GM12892 (cell line): Measurements from ENCODE around the gene SORCS2.

Source experiments
- DNase-seq: peaks from one replicate; pipeline ENCODE4 v3.0.0; 2011; ENCODE audit not compliant: insufficient read length
- FAIRE-seq: peaks from 2 replicates; lab custom pipeline; 2011; peaks lifted over from hg19 to GRCh38; lab: Jason Lieb, UNC
- POLR2A ChIP-seq: IDR thresholded peaks from 2 replicates; pipeline ENCODE4 v1.6.1; 2011; ENCODE audit warnings: low read depth, low read length, control low read depth
- POLR2AphosphoS5 ChIP-seq: IDR thresholded peaks from 2 replicates; pipeline ENCODE4 v1.6.1; 2011; ENCODE audit warnings: low read depth, low read length, control low read depth
- TAF1 ChIP-seq: IDR thresholded peaks from 2 replicates; pipeline ENCODE4 v1.6.1; 2011; ENCODE audit warnings: low read depth, mild to moderate bottlenecking, control low read depth, low read length, borderline replicate concordance

Gene SORCS2

DNA sequence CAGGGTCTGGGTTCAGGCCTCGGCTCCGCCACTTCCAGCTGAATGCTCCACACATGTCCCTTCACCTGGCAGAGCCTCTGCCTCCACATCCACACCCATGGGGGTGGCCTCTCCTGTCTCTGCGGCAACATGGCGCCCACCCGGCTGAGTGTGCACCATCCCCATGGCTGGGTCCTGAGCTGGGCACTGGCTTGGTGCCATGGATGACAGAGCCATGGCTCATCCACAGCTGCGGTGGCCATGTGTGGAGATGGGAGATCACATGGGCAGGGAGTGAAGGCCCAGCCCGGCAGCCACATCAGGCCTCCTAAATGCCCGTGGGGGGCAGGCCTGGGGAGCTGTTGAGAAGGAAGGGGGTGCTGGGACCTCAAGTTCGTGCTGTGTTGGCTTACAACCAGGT, 533.6 kb downstream of the SORCS2 start:
- FAIRE-seq (no peak), DNase-seq (no peak)
- TF ChIP-seq POLR2A (no peak), TAF1 (no peak), POLR2AphosphoS5 (no peak)

DNA sequence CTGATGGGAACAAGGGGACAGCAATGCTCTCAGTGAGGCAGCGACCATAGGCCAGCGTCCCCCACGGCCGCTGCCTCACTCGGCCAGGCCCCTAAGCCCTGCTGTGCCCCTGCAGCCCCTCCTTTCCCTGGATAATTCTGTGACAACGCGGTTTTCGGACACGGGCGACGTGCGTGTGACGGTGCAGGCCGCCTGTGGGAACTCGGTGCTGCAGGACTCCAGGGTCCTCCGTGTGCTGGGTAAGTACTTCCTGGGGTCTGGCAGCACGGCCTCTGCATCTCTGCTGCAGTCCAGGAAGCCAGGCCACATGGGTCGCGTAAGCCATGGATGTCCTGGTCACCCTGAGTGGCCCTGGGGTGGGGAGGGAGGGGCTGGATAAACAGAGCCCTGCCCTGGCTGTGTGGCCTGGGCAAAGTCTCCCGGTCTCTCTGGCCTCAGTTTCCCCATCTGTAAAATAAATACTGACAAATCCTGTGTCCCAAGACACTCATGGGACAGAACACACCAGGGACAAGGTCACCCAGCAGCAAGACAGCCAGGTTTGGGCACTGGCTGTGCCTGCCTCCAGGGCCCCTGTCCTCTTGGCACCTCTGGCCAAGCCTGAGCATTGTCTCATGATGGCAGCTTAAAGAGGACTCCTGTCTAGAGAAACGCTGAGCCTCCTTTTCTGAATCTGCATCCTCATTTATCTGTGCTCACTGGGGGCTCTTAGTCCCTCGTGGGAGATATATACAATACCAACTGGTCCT, 534.5 kb downstream of the SORCS2 start:
- TF ChIP-seq POLR2A (no peak), TAF1 (no peak), POLR2AphosphoS5 (no peak)
- FAIRE-seq: no peak

DNA sequence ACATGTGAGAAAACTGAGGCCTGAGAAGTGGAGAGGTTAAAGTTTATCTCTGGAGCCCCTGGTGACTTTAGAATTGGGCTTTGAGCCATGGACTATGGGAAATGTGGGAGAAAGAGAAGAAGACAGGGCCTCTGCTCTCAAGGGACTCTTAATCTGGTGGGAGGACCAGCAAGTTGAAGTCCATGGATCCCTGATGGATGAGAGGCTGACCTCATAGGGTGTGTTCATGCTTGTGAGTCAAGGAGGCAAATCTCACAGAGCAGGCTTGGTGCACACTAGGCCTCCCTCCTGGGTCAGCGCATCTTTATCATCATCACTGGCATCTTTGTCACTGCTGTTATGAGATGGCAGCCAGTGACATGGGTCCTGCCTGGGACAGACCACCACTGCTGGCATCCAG, 535.4 kb downstream of the SORCS2 start:
- DNase-seq: no peak
- TF ChIP-seq TAF1 (no peak), POLR2A (no peak), POLR2AphosphoS5 (no peak)
- no peak for FAIRE-seq

More for the DNA sequence above, 534.5 kb downstream of the SORCS2 start:
- DNase-seq: no peak

DNA sequence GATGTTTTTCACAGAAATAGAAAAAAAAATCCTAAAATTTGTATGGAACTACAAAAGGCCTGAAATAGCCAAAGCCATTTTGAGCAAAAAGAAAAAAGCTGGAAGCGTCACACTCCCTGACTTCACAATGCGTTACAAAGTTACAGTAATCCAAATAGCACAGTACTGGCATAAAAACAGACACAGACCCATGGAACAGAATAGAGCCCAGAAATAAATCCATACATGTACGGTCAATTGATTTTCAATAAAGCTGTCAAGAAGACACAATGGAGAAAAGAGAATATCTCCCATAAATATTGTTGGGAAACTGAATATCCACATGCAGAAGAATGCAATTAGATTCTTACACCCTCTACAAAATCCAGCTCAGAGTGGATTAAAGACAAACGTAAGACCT, 539.1 kb downstream of the SORCS2 start:
- FAIRE-seq (no peak), DNase-seq (no peak)
- TF ChIP-seq POLR2A (no peak), TAF1 (no peak), POLR2AphosphoS5 (no peak)

DNA sequence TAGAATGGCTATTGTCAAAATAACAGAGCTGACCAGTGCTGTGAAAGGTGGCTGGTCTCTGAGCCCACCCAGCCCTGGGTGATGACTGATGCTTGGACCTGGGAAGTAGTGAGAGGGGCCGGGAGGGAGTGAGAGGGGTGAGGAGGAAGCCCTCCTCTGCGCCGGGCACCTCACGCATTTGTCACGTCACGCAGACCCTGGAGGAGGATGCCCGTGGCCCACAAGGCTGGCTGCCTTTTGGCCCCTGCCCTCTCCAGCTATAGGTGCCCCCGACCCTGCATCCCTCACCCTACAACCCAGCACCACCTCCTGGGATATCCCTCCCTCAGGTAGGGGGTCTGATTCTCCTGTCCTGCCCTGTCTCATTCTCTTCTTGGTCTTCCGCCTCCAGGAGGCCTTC, 539.9 kb downstream of the SORCS2 start:
- DNase-seq: no peak

DNA sequence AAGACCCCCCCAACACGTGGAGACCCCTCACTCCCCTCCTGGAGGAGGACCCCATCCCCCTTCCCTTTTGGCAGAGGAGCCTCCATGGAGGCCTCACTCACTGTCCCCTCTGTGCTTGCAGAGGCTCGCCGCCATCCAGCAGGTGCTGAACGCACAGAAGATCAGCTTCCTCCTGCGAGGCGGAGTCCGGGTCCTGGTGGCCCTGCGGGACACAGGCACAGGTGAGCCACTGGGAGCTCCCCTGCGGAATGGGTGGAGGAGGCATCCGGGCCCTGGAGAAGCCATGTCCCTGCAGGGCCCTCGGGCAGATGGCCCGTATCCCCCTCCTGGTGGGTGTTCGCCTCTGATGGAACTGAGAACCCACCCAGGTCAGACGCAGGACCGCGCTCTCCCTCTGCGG, 540.9 kb downstream of the SORCS2 start:
- FAIRE-seq (no peak), DNase-seq (no peak)
- TF ChIP-seq POLR2AphosphoS5: no peak
- TF ChIP-seq POLR2A: no peak
- TF ChIP-seq TAF1: no peak

More for the DNA sequence above, 539.9 kb downstream of the SORCS2 start:
- no peak for FAIRE-seq
- TF ChIP-seq POLR2AphosphoS5 (no peak), TAF1 (no peak), POLR2A (no peak)

DNA sequence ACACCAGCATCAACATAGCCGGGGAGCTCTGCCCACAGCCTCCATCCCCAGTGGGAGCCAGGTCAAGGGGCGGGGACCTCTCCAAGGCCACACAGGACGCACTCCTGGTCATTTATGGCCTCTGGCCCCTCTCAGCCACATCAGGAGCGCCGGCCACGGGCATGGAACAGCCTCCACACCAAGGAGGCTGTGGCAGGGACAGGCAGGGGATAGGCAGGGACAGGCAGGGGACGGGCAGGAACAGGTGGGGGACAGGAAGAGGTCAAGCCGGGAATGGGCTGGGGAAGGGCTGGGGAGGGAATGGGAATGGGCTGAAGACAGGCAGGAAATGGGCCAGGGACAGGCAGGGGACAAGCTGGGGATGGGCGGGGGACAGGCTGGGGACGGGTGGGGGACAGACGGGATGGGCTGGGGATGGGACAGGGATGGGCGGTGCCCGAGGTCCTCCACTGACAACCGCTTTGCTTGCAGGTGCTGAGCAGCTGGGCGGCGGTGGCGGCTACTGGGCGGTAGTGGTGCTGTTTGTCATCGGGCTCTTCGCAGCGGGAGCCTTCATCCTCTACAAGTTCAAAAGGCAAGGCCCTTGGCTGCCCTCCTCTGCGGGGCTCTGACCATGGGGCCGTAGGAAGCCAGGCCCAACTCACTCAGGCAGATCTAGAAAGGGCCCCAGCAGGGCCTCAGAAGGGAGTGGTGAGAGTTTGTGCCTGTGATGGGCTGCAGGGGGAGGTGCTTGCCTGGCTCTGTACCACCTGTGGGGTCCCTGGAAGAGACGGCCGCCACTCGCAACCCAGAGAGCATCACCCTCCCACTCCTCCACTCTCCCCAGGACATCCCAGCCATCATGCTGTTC, 541.7 kb downstream of the SORCS2 start:
- DNase-seq: no peak
- no peak for TF ChIP-seq POLR2A
- TF ChIP-seq POLR2AphosphoS5: no peak
- no peak for TF ChIP-seq TAF1
- FAIRE-seq: no peak

DNA sequence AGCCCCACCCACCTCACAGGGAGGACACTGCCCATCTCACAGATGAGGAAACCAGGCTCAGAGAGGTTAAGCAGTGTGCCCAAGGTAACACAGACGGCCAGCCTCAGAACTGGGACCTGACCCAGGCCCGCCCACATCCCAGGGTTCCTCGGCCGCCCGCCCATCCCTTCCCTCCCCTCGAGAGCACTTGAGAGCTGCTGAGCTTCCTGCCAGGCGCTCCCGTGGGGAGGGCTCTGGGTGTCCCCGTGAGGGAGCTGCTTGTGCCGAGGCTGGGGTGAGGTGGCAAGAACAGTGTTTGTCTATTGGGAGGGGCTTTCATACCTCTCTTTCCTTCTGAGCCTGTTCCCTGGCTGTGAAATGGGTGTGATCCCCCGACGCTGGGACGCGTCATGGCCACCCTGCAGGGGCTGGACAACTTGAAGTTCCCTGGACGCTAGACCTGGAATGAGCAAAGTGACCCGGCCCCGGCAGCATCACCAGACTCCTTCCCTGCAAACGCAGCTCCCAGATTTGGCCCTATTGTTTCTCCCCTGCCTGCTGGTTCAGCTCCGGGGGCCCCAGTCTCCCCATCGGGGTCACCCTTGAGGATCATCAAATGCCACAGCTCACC, 542.4 kb downstream of the SORCS2 start:
- DNase-seq (no peak), FAIRE-seq (no peak)
- TF ChIP-seq POLR2A: no peak
- no peak for TF ChIP-seq POLR2AphosphoS5
- no peak for TF ChIP-seq TAF1

DNA sequence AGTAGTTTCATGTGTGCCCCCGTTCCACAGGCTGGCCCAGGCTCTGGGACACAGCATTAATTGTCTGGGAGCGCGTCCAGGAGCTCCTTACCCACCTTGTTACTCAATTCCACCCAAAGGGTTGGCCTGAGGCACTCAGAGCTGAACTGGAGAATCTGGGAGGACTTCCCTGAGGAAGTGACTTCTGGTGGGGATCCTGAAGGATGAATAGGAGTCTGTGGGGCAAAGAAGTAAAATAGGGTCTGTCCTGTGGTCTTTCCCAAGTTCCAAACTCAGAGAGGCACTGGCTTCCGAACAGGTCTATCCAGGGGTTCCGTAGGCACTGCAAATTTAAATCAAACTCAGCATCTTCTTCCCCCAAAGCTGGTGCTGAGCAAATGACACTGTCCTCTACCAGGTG, 543.1 kb downstream of the SORCS2 start:
- no peak for DNase-seq
- no peak for TF ChIP-seq POLR2A
- TF ChIP-seq TAF1: no peak
- TF ChIP-seq POLR2AphosphoS5: no peak
- no peak for FAIRE-seq

DNA sequence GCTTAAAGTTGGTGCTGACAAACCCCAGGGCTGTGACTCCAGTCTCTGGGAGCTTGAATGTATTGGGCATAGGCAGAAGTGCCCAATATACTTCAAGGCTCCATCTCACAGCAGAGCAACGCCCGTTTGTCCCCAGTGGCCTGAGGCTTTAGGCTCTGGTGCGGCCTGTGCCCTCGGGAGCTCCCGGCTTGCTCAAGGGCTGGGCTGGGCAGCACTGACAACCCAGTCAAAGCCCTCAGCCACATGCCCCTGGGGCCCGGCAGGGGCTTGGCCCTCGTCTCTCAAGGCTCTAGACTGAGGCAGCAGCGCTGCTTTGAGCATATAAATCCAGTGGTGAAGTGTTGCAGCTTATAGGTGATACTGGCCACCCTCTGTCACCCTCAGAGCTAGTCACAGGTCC, 543.6 kb downstream of the SORCS2 start:
- FAIRE-seq (no peak), DNase-seq (no peak)
- TF ChIP-seq POLR2A: no peak
- TF ChIP-seq TAF1: no peak
- no peak for TF ChIP-seq POLR2AphosphoS5

DNA sequence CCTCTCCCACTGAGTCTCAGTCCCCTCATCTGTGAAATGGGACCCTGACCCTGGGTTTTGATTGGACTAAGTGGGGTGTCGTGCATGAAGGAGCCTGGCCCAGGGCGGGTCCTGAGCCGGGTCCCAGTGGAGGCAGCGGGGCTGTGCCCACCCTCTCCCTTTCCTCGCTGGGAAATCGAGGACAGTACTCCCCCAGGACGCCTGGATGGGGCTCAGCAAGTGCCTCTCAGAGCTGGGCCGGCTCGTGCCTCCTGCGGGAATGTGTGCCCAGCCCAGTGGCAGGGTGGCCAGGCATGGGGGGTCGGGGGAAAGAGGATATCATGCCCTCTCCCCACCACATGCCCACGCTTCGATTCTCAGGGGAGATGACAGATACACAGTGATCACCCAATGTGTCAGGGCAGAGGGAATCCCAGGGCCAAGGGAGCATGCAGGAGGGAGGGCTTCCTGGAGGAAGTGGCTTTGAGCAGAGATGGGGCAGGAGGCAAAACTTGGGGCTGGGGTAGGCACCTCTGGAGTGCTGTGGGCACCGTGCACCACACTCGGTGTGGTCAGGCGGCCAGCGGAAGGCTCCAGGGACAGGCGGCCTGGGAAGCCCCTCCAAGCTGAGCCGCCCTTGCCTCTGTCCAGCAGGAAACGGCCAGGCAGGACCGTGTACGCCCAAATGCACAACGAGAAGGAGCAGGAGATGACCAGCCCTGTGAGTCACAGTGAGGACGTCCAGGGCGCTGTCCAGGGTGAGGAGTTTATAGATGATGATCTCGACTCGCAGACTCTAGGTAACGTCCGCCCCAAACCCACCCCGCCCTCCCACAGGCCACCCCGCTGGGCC, 544.3 kb downstream of the SORCS2 start:
- FAIRE-seq (no peak), DNase-seq (no peak)
- TF ChIP-seq POLR2AphosphoS5: no peak
- TF ChIP-seq TAF1: no peak
- TF ChIP-seq POLR2A: no peak

DNA sequence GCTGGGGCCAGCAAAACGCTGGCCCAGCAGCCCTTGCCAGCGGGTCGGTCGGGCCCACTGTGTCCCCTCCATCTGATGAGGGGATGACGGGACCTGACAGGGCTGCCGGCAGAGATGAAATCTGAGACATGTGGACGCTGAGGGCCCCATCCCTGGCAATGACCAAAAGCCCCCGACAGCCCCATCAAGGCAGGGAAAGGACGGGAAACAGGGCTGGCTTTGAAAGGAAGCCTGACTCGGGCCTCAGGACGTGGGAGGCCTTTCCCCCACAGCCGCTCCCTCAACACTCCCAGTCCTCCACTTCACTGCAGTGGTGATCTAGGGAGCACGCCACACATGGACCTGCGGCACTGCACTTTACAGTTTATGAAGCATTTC, 544.9 kb downstream of the SORCS2 start:
- FAIRE-seq: no peak

More for the DNA sequence above, 544.9 kb downstream of the SORCS2 start:
- DNase-seq: no peak
- no peak for TF ChIP-seq POLR2A
- TF ChIP-seq POLR2AphosphoS5: no peak
- TF ChIP-seq TAF1: no peak
